Activated naive CD8-positive, alpha-beta T cell treated with anti-CD3 and anti-CD28 coated beads, Interleukin-2, amount 10 ng/mL, durations not matched to agents 7 days and 5 days (primary cell): ENCODE results near the gene TSPAN17. TPM values are rescaled to one million over a fixed set of nuclear protein-coding genes. Genes with fewer than 3 reads are reported as not detected.
"Not testable (repeated sequence)": the region's sequence is repeated elsewhere in the genome, so short reads cannot be mapped to it uniquely, and the experiment has no call there.

Experiments used
- ATAC-seq: fragments of 150-1000 bp; cut with Tn5 transposase; one replicate; pipeline ENCODE4 v1.10.0; 2021; ENCODE audit warnings: low read depth, moderate library complexity
- POLR2A ChIA-PET: fragments of 350-600 bp; sonication (Branson Sonifier 250); formaldehyde crosslinking; loops from one replicate; lab custom pipeline; 2021; ENCODE audit warnings: antibody characterized with exemption; lab: Charles Lee
- DNase-seq: peaks from one replicate; pipeline ENCODE4 v3.0.0; 2021
- H3K27ac Mint-ChIP-seq: one replicate; pipeline ENCODE4 v1.8.0; 2022; ENCODE audit warnings: mild to moderate bottlenecking, mixed read lengths
- H3K27me3 Mint-ChIP-seq: one replicate; pipeline ENCODE4 v1.8.0; 2022; ENCODE audit warnings: mild to moderate bottlenecking, moderate library complexity, mixed read lengths
- H3K36me3 Mint-ChIP-seq: one replicate; pipeline ENCODE4 v1.8.0; 2021; ENCODE audit warnings: mild to moderate bottlenecking, mixed read lengths
- H3K4me1 Mint-ChIP-seq: one replicate; pipeline ENCODE4 v1.8.0; 2021; ENCODE audit warnings: mixed read lengths
- H3K4me3 Mint-ChIP-seq: one replicate; pipeline ENCODE4 v1.8.0; 2022; ENCODE audit warnings: mild to moderate bottlenecking, moderate library complexity, mixed read lengths
- H3K9me3 Mint-ChIP-seq: one replicate; pipeline ENCODE4 v1.8.0; 2021; ENCODE audit warnings: mixed read lengths
- total RNA-seq, 2 experiments: library from RNA; stranded (reverse); gene quantifications; one replicate each; pipeline ENCODE4 v1.2.3, GENCODE V29; 2021

The TSPAN17 gene
- total RNA-seq, 2 experiments from 2014 or later: 39.6 to 40.7 TPM

- POLR2A ChIA-PET: no interaction called here
- H3K4me1 Mint-ChIP-seq: no peaks in the 10 kb centered on the region
- no peaks in the 10 kb centered on the region for H3K9me3 Mint-ChIP-seq
- peaks cover 68% of the 10 kb centered on the region for H3K27me3 Mint-ChIP-seq
- H3K27ac Mint-ChIP-seq: no peak overlapping the region
- no peak overlapping the region for H3K4me3 Mint-ChIP-seq
- DNase-seq (no peak), ATAC-seq (no peak)
- no peaks in the 10 kb centered on the region for H3K36me3 Mint-ChIP-seq
These were observed 46.2 kb downstream of the TSPAN17 start for GRCh38 chr5:176693477-176693851.

- DNase-seq (no peak), ATAC-seq (no peak)
- Mint-ChIP-seq H3K9me3 (no peaks in the 10 kb centered on the region), H3K27me3 (peaks cover 73% of the 10 kb centered on the region), H3K36me3 (no peaks in the 10 kb centered on the region), H3K4me3 (no peak overlapping the region), H3K4me1 (no peaks in the 10 kb centered on the region), H3K27ac (no peak overlapping the region)
- POLR2A ChIA-PET: no interaction called here
These were observed 46.9 kb downstream of the TSPAN17 start for GRCh38 chr5:176694146-176694545.

GRCh38 chr5:176694631-176695030, 47.3 kb downstream of the TSPAN17 start:
- Mint-ChIP-seq H3K27me3 (peaks cover 74% of the 10 kb centered on the region), H3K4me1 (no peaks in the 10 kb centered on the region), H3K27ac (no peak overlapping the region), H3K4me3 (no peak overlapping the region), H3K9me3 (no peaks in the 10 kb centered on the region), H3K36me3 (no peaks in the 10 kb centered on the region)
- ATAC-seq (no peak), DNase-seq (no peak)
- POLR2A ChIA-PET: no interaction called here

- POLR2A ChIA-PET: no interaction called here
- H3K36me3 Mint-ChIP-seq: no peaks in the 10 kb centered on the region
- H3K27me3 Mint-ChIP-seq: peaks cover 74% of the 10 kb centered on the region
- no peak overlapping the region for H3K27ac Mint-ChIP-seq
- no peak overlapping the region for H3K4me3 Mint-ChIP-seq
- no peaks in the 10 kb centered on the region for H3K4me1 Mint-ChIP-seq
- no peak for ATAC-seq
- H3K9me3 Mint-ChIP-seq: no peaks in the 10 kb centered on the region
- DNase-seq: no peak
These were observed 47.8 kb downstream of the TSPAN17 start for GRCh38 chr5:176695073-176695472.

- peaks cover 70% of the 10 kb centered on the region for H3K27me3 Mint-ChIP-seq
- POLR2A ChIA-PET: no interaction called here
- H3K36me3 Mint-ChIP-seq: no peaks in the 10 kb centered on the region
- no peaks in the 10 kb centered on the region for H3K9me3 Mint-ChIP-seq
- H3K4me3 Mint-ChIP-seq: no peak overlapping the region
- no peak for DNase-seq
- ATAC-seq: no peak
- H3K4me1 Mint-ChIP-seq: no peaks in the 10 kb centered on the region
- no peak overlapping the region for H3K27ac Mint-ChIP-seq
These were observed 50.1 kb downstream of the TSPAN17 start for GRCh38 chr5:176697267-176697933.

GRCh38 chr5:176697934-176698538, 50.8 kb downstream of the TSPAN17 start:
- no peak for ATAC-seq
- Mint-ChIP-seq H3K4me1 (no peaks in the 10 kb centered on the region), H3K9me3 (no peaks in the 10 kb centered on the region), H3K36me3 (no peaks in the 10 kb centered on the region), H3K27ac (no peak overlapping the region), H3K27me3 (peaks cover 67% of the 10 kb centered on the region), H3K4me3 (no peak overlapping the region)
- no peak for DNase-seq
- POLR2A ChIA-PET: no interaction called here

- peaks cover 56% of the 10 kb centered on the region for H3K27me3 Mint-ChIP-seq
- H3K4me1 Mint-ChIP-seq, DNase-seq, H3K9me3 Mint-ChIP-seq, ATAC-seq, POLR2A ChIA-PET, H3K4me3 Mint-ChIP-seq, H3K36me3 Mint-ChIP-seq, H3K27ac Mint-ChIP-seq: not testable (repeated sequence)
These were observed 52.2 kb downstream of the TSPAN17 start for GRCh38 chr5:176699446-176699845.

- ATAC-seq: no peak
- H3K36me3 Mint-ChIP-seq: no peaks in the 10 kb centered on the region
- peaks cover 49% of the 10 kb centered on the region for H3K27me3 Mint-ChIP-seq
These were observed 53.1 kb downstream of the TSPAN17 start for GRCh38 chr5:176700239-176700847.

GRCh38 chr5:176702671-176703641, 55.7 kb downstream of the TSPAN17 start:
- Mint-ChIP-seq H3K36me3 (no peaks in the 10 kb centered on the region), H3K4me3 (no peak overlapping the region), H3K4me1 (no peaks in the 10 kb centered on the region), H3K9me3 (no peaks in the 10 kb centered on the region), H3K27me3 (peaks cover 28% of the 10 kb centered on the region), H3K27ac (no peak overlapping the region)
- no peak for ATAC-seq
- POLR2A ChIA-PET: no interaction called here
- no peak for DNase-seq

More at GRCh38 chr5:176700239-176700847, 53.1 kb downstream of the TSPAN17 start:
- Mint-ChIP-seq H3K4me1 (no peaks in the 10 kb centered on the region), H3K27ac (no peak overlapping the region), H3K4me3 (no peak overlapping the region), H3K9me3 (no peaks in the 10 kb centered on the region)
- POLR2A ChIA-PET: no interaction called here
- no peak for DNase-seq

GRCh38 chr5:176703857-176704256, 56.6 kb downstream of the TSPAN17 start:
- POLR2A ChIA-PET: no interaction called here
- no peak overlapping the region for H3K27ac Mint-ChIP-seq
- H3K9me3 Mint-ChIP-seq: no peaks in the 10 kb centered on the region
- H3K36me3 Mint-ChIP-seq: no peaks in the 10 kb centered on the region
- ATAC-seq (no peak), DNase-seq (no peak)
- no peaks in the 10 kb centered on the region for H3K4me1 Mint-ChIP-seq
- peaks cover 20% of the 10 kb centered on the region for H3K27me3 Mint-ChIP-seq
- no peak overlapping the region for H3K4me3 Mint-ChIP-seq

- H3K4me1 Mint-ChIP-seq: no peaks in the 10 kb centered on the region
- no peak for ATAC-seq
- POLR2A ChIA-PET: no interaction called here
- no peaks in the 10 kb centered on the region for H3K36me3 Mint-ChIP-seq
- H3K27me3 Mint-ChIP-seq: peaks cover 21% of the 10 kb centered on the region
- no peaks in the 10 kb centered on the region for H3K9me3 Mint-ChIP-seq
- H3K4me3 Mint-ChIP-seq: no peak overlapping the region
- no peak overlapping the region for H3K27ac Mint-ChIP-seq
- no peak for DNase-seq
These were observed 57.1 kb downstream of the TSPAN17 start for GRCh38 chr5:176704355-176704754.

- no peak overlapping the region for H3K27ac Mint-ChIP-seq
- H3K36me3 Mint-ChIP-seq: no peaks in the 10 kb centered on the region
- POLR2A ChIA-PET: no interaction called here
- ATAC-seq: no peak
- peaks cover 22% of the 10 kb centered on the region for H3K27me3 Mint-ChIP-seq
- no peak overlapping the region for H3K4me3 Mint-ChIP-seq
- no peak for DNase-seq
- H3K9me3 Mint-ChIP-seq: no peaks in the 10 kb centered on the region
- no peaks in the 10 kb centered on the region for H3K4me1 Mint-ChIP-seq
These were observed 57.5 kb downstream of the TSPAN17 start for GRCh38 chr5:176704817-176705216.
